ENCODE data around the gene RBM20. TPM values are rescaled to one million over a fixed set of nuclear protein-coding genes. Genes with fewer than 3 reads are reported as not detected.
A peak's percentile ranks its signal among the peaks of the same experiment; 100 is the strongest.

Gene RBM20
- total RNA-seq, 1 donor from 2014 or later: 0.58 TPM

- no peak overlapping the region for H3K27ac Mint-ChIP-seq (ENCODE audit: unreplicated experiment)
- TF ChIP-seq CTCF (conservative IDR thresholded peaks at IDR 0.05): no peak
- peaks cover 2% of the 10 kb centered on the region for H3K9me3 Mint-ChIP-seq
- peaks cover 13% of the 10 kb centered on the region for H3K4me1 Mint-ChIP-seq
- H3K27me3 Mint-ChIP-seq (ENCODE audit: low read depth): peaks cover 2% of the 10 kb centered on the region
- no peaks in the 10 kb centered on the region for H3K36me3 Mint-ChIP-seq (ENCODE audit: low read depth)
- no peak for DNase-seq (ENCODE audit: low read depth, low spot score)
- no peak overlapping the region for H3K4me3 Mint-ChIP-seq
Measured at GRCh38 chr10:110680273-110681020, 36.3 kb downstream of the RBM20 start.

GRCh38 chr10:110681023-110681681 is 37.0 kb downstream of the RBM20 start:
- H3K27me3 Mint-ChIP-seq (ENCODE audit: low read depth): peaks cover 2% of the 10 kb centered on the region
- no peak overlapping the region for H3K4me3 Mint-ChIP-seq
- peaks cover 2% of the 10 kb centered on the region for H3K9me3 Mint-ChIP-seq
- TF ChIP-seq CTCF (conservative IDR thresholded peaks at IDR 0.05): peak; percentile 71
- H3K36me3 Mint-ChIP-seq (ENCODE audit: low read depth): no peaks in the 10 kb centered on the region
- DNase-seq (ENCODE audit: low read depth, low spot score): peak; percentile 53
- H3K27ac Mint-ChIP-seq (ENCODE audit: unreplicated experiment): no peak overlapping the region
- H3K4me1 Mint-ChIP-seq: peaks cover 13% of the 10 kb centered on the region

GRCh38 chr10:110682348-110682747 is 38.2 kb downstream of the RBM20 start:
- Mint-ChIP-seq H3K27me3 (ENCODE audit: low read depth) (peaks cover 2% of the 10 kb centered on the region), H3K36me3 (ENCODE audit: low read depth) (no peaks in the 10 kb centered on the region), H3K4me3 (no peak overlapping the region), H3K27ac (ENCODE audit: unreplicated experiment) (no peak overlapping the region), H3K4me1 (peaks cover 13% of the 10 kb centered on the region), H3K9me3 (peaks cover 2% of the 10 kb centered on the region)
- no peak for TF ChIP-seq CTCF (conservative IDR thresholded peaks at IDR 0.05)
- DNase-seq (ENCODE audit: low read depth, low spot score): no peak

GRCh38 chr10:110684800-110685446 is 40.8 kb downstream of the RBM20 start:
- H3K4me1 Mint-ChIP-seq: peaks cover 11% of the 10 kb centered on the region
- no peaks in the 10 kb centered on the region for H3K36me3 Mint-ChIP-seq (ENCODE audit: low read depth)
- no peak overlapping the region for H3K27ac Mint-ChIP-seq (ENCODE audit: unreplicated experiment)
- no peak for DNase-seq (ENCODE audit: low read depth, low spot score)
- H3K4me3 Mint-ChIP-seq: no peak overlapping the region
- H3K27me3 Mint-ChIP-seq (ENCODE audit: low read depth): peaks cover 2% of the 10 kb centered on the region
- H3K9me3 Mint-ChIP-seq: peaks cover 2% of the 10 kb centered on the region
- TF ChIP-seq CTCF (conservative IDR thresholded peaks at IDR 0.05): no peak

GRCh38 chr10:110686047-110686446 is 41.9 kb downstream of the RBM20 start:
- TF ChIP-seq CTCF (conservative IDR thresholded peaks at IDR 0.05): no peak
- Mint-ChIP-seq H3K9me3 (peaks cover 5% of the 10 kb centered on the region), H3K27me3 (ENCODE audit: low read depth) (peaks cover 2% of the 10 kb centered on the region), H3K4me1 (peaks cover under 1% of the 10 kb centered on the region), H3K27ac (ENCODE audit: unreplicated experiment) (no peak overlapping the region), H3K36me3 (ENCODE audit: low read depth) (no peaks in the 10 kb centered on the region), H3K4me3 (no peak overlapping the region)
- DNase-seq (ENCODE audit: low read depth, low spot score): no peak
